Kidney (tissue), 14 donors: ENCODE measurements around the gene SAMD4A. TPM values are rescaled to one million over a fixed set of nuclear protein-coding genes. Genes with fewer than 3 reads are reported as not detected.

Experiments used
- DNase-seq, 5 donors: peaks; one replicate each; pipeline ENCODE4 v3.0.0-alpha.2; 2013 to 2020
- FAIRE-seq: peaks from 2 replicates; lab custom pipeline; 2012; peaks lifted over from hg19 to GRCh38; lab: Jason Lieb, UNC
- H3K27ac ChIP-seq, 2 donors: one replicate each; pipeline ENCODE4 v1.7.0; 2013; ENCODE audit warnings: low read depth in 2 of 2, low read length in 2 of 2, inconsistent platforms in 1 of 2
- H3K27me3 ChIP-seq: one replicate; pipeline ENCODE4 v1.7.1; 2013; ENCODE audit warnings: low read length, inconsistent platforms; ENCODE audit not compliant: control insufficient read depth, insufficient read depth
- H3K36me3 ChIP-seq, 3 donors: one replicate each; pipeline versions ENCODE4 v1.7.0 to v1.7.1; 2013; ENCODE audit warnings: low read length in 3 of 3, control low read depth in 1 of 3, inconsistent platforms in 1 of 3; ENCODE audit not compliant: insufficient read depth in 3 of 3, control insufficient read depth in 2 of 3
- H3K4me1 ChIP-seq, 3 donors: one replicate each; pipeline versions ENCODE4 v1.7.0 to v1.7.1; 2013; ENCODE audit warnings: low read length in 3 of 3, inconsistent platforms in 1 of 3, low read depth in 1 of 3; ENCODE audit not compliant: control insufficient read depth in 2 of 3, insufficient read depth in 2 of 3
- H3K4me3 ChIP-seq, 3 donors: one replicate each; pipeline versions ENCODE4 v1.7.0 to v1.8.1; 2013; ENCODE audit warnings: low read length in 3 of 3, control low read depth in 1 of 3, inconsistent platforms in 1 of 3
- H3K9ac ChIP-seq, 3 donors: one replicate each; pipeline versions ENCODE4 v1.7.0 to v1.7.1; 2013; ENCODE audit warnings: low read length in 3 of 3, control low read depth in 1 of 3, inconsistent platforms in 1 of 3
- H3K9me3 ChIP-seq, 3 donors: one replicate each; pipeline versions ENCODE4 v1.7.0 to v1.7.1; 2013; ENCODE audit warnings: low read length in 3 of 3, control low read depth in 1 of 3, inconsistent platforms in 1 of 3; ENCODE audit not compliant: control insufficient read depth in 2 of 3, insufficient read depth in 1 of 3
- CTCF ChIP-seq: IDR thresholded peaks from 3 replicates; pipeline ENCODE4 v1.5.1; 2012; ENCODE audit warnings: mild to moderate bottlenecking, moderate library complexity, borderline replicate concordance; ENCODE audit not compliant: insufficient read depth; ENCODE audit errors: extremely low read depth
- intact Hi-C: fragments of 100-400 bp; cut with DNase I; formaldehyde crosslinking; loops from one replicate; pipeline ENCODE4 v1.11.1; 2022
- polyA plus RNA-seq: library from polyadenylated mRNA; stranded (reverse); fragments of 350-450 nt; fragmentation: Illumina TruSeq; extraction: RNeasy Lipid Tissue Mini Kit (QIAGEN cat#74804); gene quantifications from one replicate; pipeline ENCODE4 v1.2.3, GENCODE V29; 2014; ENCODE audit warnings: low read depth, low replicate concordance; ENCODE audit not compliant: insufficient read depth
- total RNA-seq: library from RNA; stranded (reverse); fragmentation: NEBNext Ultra II Directional; extraction: Animal tissue kit (Norgen Biotek cat#: 25700); gene quantifications from one replicate; pipeline ENCODE4 v1.2.1, GENCODE V29; 2021
- donor health status: control.
- donor health status: control.
- donor health status: control.
- donor health status: control.
- donor health status: control.
- donor health status: DM: yes; HTN: yes; CAD: no.
- donor health status: Normal renal cell carcinoma (clear cell type).

The SAMD4A gene
- total and polyA plus RNA-seq, 2 donors from 2014 or later = 7.4 to 46.5 TPM

GRCh38 chr14:54671537-54671936 lies 104.6 kb downstream of the SAMD4A start:
- Histone ChIP-seq H3K27ac (no peak overlapping the region), H3K4me1 (no peaks in the 10 kb centered on the region), H3K27me3 (no peaks in the 10 kb centered on the region), H3K4me3 (no peak overlapping the region), H3K9ac (no peak overlapping the region), H3K9me3 (no peaks in the 10 kb centered on the region), H3K36me3 (no peaks in the 10 kb centered on the region)
- TF ChIP-seq CTCF = no peak
- intact Hi-C loops = no loop called here
- FAIRE-seq = no peak
- DNase-seq = no peak

GRCh38 chr14:54672181-54672580 lies 105.3 kb downstream of the SAMD4A start:
- intact Hi-C loops = no loop called here
- no peak overlapping the region for H3K27ac ChIP-seq
- FAIRE-seq = no peak

GRCh38 chr14:54672688-54673087 lies 105.8 kb downstream of the SAMD4A start:
- TF ChIP-seq CTCF = no peak
- Histone ChIP-seq H3K36me3 (no peaks in the 10 kb centered on the region), H3K9ac (no peak overlapping the region), H3K27ac (no peak overlapping the region), H3K4me1 (peaks cover 0 to 8% (median 0%) of the 10 kb centered on the region in 3 donors), H3K9me3 (no peaks in the 10 kb centered on the region), H3K4me3 (no peak overlapping the region), H3K27me3 (no peaks in the 10 kb centered on the region)
- DNase-seq (no peak), FAIRE-seq (no peak)
- intact Hi-C loops = no loop called here

More at GRCh38 chr14:54672181-54672580, 105.3 kb downstream of the SAMD4A start:
- no peak overlapping the region for H3K9ac ChIP-seq
- no peak for TF ChIP-seq CTCF
- H3K4me1 ChIP-seq = peaks cover 0 to 4% (median 0%) of the 10 kb centered on the region in 3 donors
- DNase-seq = no peak
- no peak overlapping the region for H3K4me3 ChIP-seq
- H3K36me3 ChIP-seq = no peaks in the 10 kb centered on the region
- H3K9me3 ChIP-seq = no peaks in the 10 kb centered on the region
- no peaks in the 10 kb centered on the region for H3K27me3 ChIP-seq
